Panc1 (cell line): ENCODE data around the gene PPIB.

Experiments used
- POLR2AphosphoS5 ChIP-seq: IDR thresholded peaks from 2 replicates; pipeline ENCODE4 v1.6.1; 2012; ENCODE audit warnings: mild to moderate bottlenecking, low read depth, low read length, moderate library complexity
- SIN3A ChIP-seq: IDR thresholded peaks from 2 replicates; pipeline ENCODE4 v1.6.1; 2012; ENCODE audit warnings: low read depth, mild to moderate bottlenecking, low read length, moderate library complexity, borderline replicate concordance; ENCODE audit not compliant: insufficient read depth
- TCF7L2 ChIP-seq: IDR thresholded peaks from 2 replicates; pipeline ENCODE4 v1.6.1; 2011; ENCODE audit warnings: mild to moderate bottlenecking, low read depth, low read length, inconsistent platforms
- TF ChIP-seq, protein P1 (sequence below): fragments of 450-650 bp; IDR thresholded peaks from 2 replicates; pipeline ENCODE4 v1.5.1; 2017; ENCODE audit warnings: mild to moderate bottlenecking
- TF ChIP-seq, protein P2 (sequence below), 2 experiments: IDR thresholded peaks; 2 replicates each; pipeline ENCODE4 v1.6.1; 2011 to 2012; ENCODE audit warnings: low read depth in 2 of 2, control low read depth in 1 of 2, low read length in 1 of 2, mild to moderate bottlenecking in 1 of 2, moderate library complexity in 1 of 2; ENCODE audit not compliant: insufficient read depth in 1 of 2

DNA sequence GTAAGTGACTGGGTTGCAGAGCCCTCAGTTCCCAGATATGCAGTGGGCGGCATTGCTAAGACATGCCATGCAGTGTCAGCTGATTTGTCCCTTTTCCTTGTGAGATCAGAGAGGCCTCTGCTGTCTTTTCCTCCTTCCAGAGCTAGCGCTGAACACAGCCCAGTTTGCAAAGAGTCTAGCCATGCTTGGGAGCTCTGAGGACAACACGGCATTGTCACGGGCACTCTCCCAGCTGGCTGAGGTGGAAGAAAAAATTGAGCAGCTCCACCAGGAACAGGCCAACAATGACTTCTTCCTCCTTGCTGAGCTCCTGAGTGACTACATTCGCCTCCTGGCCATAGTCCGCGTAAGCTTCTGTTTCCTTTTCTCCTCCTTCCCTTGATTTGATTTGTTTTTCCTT is 31.3 kb downstream of the PPIB start:
- TF ChIP-seq POLR2AphosphoS5, result no peak
- TF ChIP-seq, protein P1, sequence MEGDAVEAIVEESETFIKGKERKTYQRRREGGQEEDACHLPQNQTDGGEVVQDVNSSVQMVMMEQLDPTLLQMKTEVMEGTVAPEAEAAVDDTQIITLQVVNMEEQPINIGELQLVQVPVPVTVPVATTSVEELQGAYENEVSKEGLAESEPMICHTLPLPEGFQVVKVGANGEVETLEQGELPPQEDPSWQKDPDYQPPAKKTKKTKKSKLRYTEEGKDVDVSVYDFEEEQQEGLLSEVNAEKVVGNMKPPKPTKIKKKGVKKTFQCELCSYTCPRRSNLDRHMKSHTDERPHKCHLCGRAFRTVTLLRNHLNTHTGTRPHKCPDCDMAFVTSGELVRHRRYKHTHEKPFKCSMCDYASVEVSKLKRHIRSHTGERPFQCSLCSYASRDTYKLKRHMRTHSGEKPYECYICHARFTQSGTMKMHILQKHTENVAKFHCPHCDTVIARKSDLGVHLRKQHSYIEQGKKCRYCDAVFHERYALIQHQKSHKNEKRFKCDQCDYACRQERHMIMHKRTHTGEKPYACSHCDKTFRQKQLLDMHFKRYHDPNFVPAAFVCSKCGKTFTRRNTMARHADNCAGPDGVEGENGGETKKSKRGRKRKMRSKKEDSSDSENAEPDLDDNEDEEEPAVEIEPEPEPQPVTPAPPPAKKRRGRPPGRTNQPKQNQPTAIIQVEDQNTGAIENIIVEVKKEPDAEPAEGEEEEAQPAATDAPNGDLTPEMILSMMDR, result no peak
- no peak for TF ChIP-seq SIN3A
- TF ChIP-seq, protein P2, sequence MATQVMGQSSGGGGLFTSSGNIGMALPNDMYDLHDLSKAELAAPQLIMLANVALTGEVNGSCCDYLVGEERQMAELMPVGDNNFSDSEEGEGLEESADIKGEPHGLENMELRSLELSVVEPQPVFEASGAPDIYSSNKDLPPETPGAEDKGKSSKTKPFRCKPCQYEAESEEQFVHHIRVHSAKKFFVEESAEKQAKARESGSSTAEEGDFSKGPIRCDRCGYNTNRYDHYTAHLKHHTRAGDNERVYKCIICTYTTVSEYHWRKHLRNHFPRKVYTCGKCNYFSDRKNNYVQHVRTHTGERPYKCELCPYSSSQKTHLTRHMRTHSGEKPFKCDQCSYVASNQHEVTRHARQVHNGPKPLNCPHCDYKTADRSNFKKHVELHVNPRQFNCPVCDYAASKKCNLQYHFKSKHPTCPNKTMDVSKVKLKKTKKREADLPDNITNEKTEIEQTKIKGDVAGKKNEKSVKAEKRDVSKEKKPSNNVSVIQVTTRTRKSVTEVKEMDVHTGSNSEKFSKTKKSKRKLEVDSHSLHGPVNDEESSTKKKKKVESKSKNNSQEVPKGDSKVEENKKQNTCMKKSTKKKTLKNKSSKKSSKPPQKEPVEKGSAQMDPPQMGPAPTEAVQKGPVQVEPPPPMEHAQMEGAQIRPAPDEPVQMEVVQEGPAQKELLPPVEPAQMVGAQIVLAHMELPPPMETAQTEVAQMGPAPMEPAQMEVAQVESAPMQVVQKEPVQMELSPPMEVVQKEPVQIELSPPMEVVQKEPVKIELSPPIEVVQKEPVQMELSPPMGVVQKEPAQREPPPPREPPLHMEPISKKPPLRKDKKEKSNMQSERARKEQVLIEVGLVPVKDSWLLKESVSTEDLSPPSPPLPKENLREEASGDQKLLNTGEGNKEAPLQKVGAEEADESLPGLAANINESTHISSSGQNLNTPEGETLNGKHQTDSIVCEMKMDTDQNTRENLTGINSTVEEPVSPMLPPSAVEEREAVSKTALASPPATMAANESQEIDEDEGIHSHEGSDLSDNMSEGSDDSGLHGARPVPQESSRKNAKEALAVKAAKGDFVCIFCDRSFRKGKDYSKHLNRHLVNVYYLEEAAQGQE (IDR thresholded peaks at IDR 0.05; ENCODE audit: insufficient read depth in 1 of 2, low read depth in 2 of 2, low read length in 1 of 2), result no peak
- no peak for TF ChIP-seq TCF7L2
